Loucy (cell line): ENCODE data around the gene ALKBH1.

Source experiments
- EZH2phosphoT487 ChIP-seq: fragments of 200-600 bp; IDR thresholded peaks from 2 replicates; pipeline ENCODE4 v1.6.1; 2018; ENCODE audit warnings: antibody characterized with exemption, mild to moderate bottlenecking, moderate library complexity, borderline replicate concordance
- TF ChIP-seq, protein P1 (sequence below): fragments of 200-600 bp; sonication (generic); conservative IDR thresholded peaks from 2 replicates; pipeline ENCODE4 v1.5.1; 2014; ENCODE audit warnings: mild to moderate bottlenecking, antibody characterized with exemption, low read length

DNA sequence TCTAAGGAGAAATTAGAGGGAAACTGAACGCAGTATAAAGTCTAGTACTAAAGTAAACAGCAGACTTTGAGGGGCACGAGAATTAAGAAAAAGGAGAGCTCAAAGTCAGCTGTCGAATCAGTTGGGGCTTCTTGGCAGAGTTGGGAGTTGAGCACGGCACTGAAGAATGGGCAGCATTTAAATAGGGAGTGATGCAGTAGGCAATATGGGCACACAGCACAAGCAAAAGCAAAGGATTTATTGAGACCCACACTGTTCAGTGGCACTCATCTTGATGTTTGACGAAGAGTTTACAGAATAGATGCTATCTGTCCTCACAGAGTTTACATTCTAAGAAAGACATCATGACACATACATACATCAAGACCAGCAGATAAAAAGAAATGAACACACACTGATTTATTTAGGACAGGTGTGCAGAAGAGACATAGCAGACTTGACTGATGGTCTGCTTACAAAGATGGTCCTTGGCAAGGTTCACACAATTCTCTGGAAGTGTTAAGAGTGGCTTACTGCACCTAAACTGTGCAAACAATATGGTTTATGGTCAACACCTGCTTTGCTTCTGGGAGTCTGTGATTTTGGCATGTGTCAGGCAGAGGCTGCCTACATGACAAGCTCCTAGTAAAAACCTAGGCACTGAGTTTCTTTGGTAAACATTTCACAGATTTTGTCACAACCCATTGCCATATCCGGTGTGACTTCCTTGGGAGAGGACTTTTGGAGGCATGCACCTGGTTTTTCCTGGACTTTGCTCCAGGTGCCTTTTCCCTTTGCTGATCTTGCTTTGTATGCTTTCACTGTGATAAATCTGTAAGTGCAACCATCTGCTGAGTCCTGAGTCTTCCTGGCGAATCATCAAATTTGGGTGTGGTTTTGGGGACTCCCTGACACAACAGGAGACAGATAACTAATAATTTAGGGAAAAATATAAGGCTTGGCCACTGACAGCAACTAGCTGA, 26.3 kb downstream of the ALKBH1 start:
- TF ChIP-seq, protein P1, sequence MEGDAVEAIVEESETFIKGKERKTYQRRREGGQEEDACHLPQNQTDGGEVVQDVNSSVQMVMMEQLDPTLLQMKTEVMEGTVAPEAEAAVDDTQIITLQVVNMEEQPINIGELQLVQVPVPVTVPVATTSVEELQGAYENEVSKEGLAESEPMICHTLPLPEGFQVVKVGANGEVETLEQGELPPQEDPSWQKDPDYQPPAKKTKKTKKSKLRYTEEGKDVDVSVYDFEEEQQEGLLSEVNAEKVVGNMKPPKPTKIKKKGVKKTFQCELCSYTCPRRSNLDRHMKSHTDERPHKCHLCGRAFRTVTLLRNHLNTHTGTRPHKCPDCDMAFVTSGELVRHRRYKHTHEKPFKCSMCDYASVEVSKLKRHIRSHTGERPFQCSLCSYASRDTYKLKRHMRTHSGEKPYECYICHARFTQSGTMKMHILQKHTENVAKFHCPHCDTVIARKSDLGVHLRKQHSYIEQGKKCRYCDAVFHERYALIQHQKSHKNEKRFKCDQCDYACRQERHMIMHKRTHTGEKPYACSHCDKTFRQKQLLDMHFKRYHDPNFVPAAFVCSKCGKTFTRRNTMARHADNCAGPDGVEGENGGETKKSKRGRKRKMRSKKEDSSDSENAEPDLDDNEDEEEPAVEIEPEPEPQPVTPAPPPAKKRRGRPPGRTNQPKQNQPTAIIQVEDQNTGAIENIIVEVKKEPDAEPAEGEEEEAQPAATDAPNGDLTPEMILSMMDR, result no peak
- TF ChIP-seq EZH2phosphoT487, result no peak
